ENCODE results near the gene TRAF3.

DNA sequence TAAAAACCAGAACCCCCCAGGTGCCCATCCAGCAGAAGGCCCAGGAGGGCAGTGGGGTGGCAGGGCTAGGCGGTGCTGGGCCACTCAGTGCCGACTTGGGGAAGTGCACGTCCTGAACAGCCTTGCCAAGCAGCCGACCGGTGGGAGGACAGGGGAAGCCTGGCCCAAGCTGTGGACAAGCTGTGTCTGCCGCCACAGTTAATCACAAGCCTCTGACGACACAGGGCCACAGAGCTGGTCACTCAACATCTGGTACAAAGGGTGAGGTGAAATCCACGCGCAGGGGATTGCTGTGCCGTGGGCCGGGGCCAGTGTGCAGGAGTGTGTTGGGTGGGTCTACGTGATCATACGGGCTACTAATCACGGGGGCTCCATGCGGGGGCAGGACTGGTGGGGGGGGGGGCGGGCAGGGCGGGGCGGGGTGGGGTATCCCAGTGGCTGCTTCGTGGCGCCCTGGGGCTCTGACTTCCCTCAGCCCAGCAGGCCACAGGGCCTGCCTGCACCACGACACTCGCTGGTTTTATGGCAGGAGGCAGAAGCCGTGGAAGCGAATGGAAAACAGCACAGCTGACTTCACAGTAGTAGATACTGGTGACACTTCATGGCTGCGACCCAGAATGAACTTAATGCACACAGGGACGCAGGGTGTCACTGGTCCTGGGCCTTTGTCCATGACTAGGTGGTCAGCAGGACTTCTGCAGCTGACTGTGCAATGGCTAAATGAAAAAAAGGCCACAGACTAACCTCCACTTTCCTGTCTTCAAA lies 155.4 kb downstream of the TRAF3 start:
- TF ChIP-seq, protein P1, sequence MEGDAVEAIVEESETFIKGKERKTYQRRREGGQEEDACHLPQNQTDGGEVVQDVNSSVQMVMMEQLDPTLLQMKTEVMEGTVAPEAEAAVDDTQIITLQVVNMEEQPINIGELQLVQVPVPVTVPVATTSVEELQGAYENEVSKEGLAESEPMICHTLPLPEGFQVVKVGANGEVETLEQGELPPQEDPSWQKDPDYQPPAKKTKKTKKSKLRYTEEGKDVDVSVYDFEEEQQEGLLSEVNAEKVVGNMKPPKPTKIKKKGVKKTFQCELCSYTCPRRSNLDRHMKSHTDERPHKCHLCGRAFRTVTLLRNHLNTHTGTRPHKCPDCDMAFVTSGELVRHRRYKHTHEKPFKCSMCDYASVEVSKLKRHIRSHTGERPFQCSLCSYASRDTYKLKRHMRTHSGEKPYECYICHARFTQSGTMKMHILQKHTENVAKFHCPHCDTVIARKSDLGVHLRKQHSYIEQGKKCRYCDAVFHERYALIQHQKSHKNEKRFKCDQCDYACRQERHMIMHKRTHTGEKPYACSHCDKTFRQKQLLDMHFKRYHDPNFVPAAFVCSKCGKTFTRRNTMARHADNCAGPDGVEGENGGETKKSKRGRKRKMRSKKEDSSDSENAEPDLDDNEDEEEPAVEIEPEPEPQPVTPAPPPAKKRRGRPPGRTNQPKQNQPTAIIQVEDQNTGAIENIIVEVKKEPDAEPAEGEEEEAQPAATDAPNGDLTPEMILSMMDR (IDR thresholded peaks at IDR 0.05 in 8 of 11, conservative IDR thresholded peaks at IDR 0.05 in 3 of 11) = no peak
- no peak for TF ChIP-seq POLR2A (IDR thresholded peaks at IDR 0.05)
- peak in 2 of 3 donors; percentile 9 to 37 for TF ChIP-seq POLR2AphosphoS5 (IDR thresholded peaks at IDR 0.05)

All from spleen (tissue), 7 donors.